NCI-H1105 (cell line): ENCODE results near the gene PGM1.
A peak's percentile ranks its signal among the peaks of the same experiment; 100 is the strongest.

Source experiments
- DNase-seq: peaks from one replicate; lab custom pipeline; 2025; lab: John Stamatoyannopoulos, UW

The PGM1 gene

GRCh38 chr1:63633281-63633680 lies 40.1 kb downstream of the PGM1 start:
- no peak for DNase-seq

GRCh38 chr1:63634471-63634870 lies 41.3 kb downstream of the PGM1 start:
- DNase-seq = no peak

GRCh38 chr1:63635681-63636080 lies 42.5 kb downstream of the PGM1 start:
- no peak for DNase-seq

- DNase-seq = no peak
Observed at GRCh38 chr1:63636192-63637105, 43.2 kb downstream of the PGM1 start.

GRCh38 chr1:63638471-63638870 lies 45.3 kb downstream of the PGM1 start:
- no peak for DNase-seq

- no peak for DNase-seq
Observed at GRCh38 chr1:63638875-63639274, 45.7 kb downstream of the PGM1 start.

GRCh38 chr1:63640633-63641567 lies 47.7 kb downstream of the PGM1 start:
- no peak for DNase-seq

GRCh38 chr1:63641615-63642014 lies 48.4 kb downstream of the PGM1 start:
- DNase-seq = no peak

GRCh38 chr1:63642901-63643300 lies 49.7 kb downstream of the PGM1 start:
- DNase-seq = peak; percentile 10

- no peak for DNase-seq
Observed at GRCh38 chr1:63643517-63643916, 50.3 kb downstream of the PGM1 start.

- peak; percentile 91 for DNase-seq
Observed at GRCh38 chr1:63643926-63644325, 50.7 kb downstream of the PGM1 start.

- DNase-seq = no peak
Observed at GRCh38 chr1:63645317-63645716, 52.1 kb downstream of the PGM1 start.

GRCh38 chr1:63648689-63649088 lies 55.5 kb downstream of the PGM1 start:
- DNase-seq = no peak

GRCh38 chr1:63651161-63651701 lies 58.0 kb downstream of the PGM1 start:
- no peak for DNase-seq

- no peak for DNase-seq
Observed at GRCh38 chr1:63653976-63654375, 60.8 kb downstream of the PGM1 start.

- DNase-seq = no peak
Observed at GRCh38 chr1:63659448-63659847, 66.2 kb downstream of the PGM1 start.

GRCh38 chr1:63662056-63662836 lies 69.0 kb downstream of the PGM1 start:
- no peak for DNase-seq

- DNase-seq = no peak
Observed at GRCh38 chr1:63662841-63663240, 69.6 kb downstream of the PGM1 start.

GRCh38 chr1:63663301-63663700 lies 70.1 kb downstream of the PGM1 start:
- no peak for DNase-seq

GRCh38 chr1:63663873-63664272 lies 70.7 kb downstream of the PGM1 start:
- DNase-seq = no peak

GRCh38 chr1:63664742-63665141 lies 71.5 kb downstream of the PGM1 start:
- DNase-seq = no peak

- DNase-seq = no peak
Observed at GRCh38 chr1:63665410-63665809, 72.2 kb downstream of the PGM1 start.
